K562 (cell line): ENCODE measurements around the gene MTRFR. TPM values are rescaled to one million over a fixed set of nuclear protein-coding genes. Genes with fewer than 3 reads are reported as not detected.

ENCODE experiments used
- ILK ChIP-seq: fragments of 450-650 bp; IDR thresholded peaks from 2 replicates; pipeline ENCODE4 v1.6.1; 2016; ENCODE audit warnings: missing genetic modification characterization, low read depth, mild to moderate bottlenecking, missing compliant biosample characterization, moderate library complexity, borderline replicate concordance
- MAX ChIP-seq: sonication (generic); formaldehyde crosslinking; IDR thresholded peaks from 2 replicates; pipeline ENCODE4 v1.9.0; 2022; ENCODE audit warnings: mild to moderate bottlenecking, missing genetic modification reagents
- PCBP1 ChIP-seq: fragments of 200-400 bp; formaldehyde crosslinking; IDR thresholded peaks from 2 replicates; pipeline ENCODE4 v1.6.1; 2018; ENCODE audit warnings: mild to moderate bottlenecking, low read depth, low read length; ENCODE audit not compliant: poor library complexity, severe bottlenecking
- RCOR1 ChIP-seq, 2 experiments: IDR thresholded peaks; 2 replicates each; pipeline ENCODE4 v1.6.1; 2012; ENCODE audit warnings: low read depth in 2 of 2, low read length in 2 of 2, borderline replicate concordance in 1 of 2, improper control_type of control experiment in 1 of 2
- REST ChIP-seq, 2 experiments: fragments of 450-650 bp; formaldehyde crosslinking in 1 of 2; IDR thresholded peaks; 2 replicates each; pipeline versions ENCODE4 v1.4.0 to v1.6.1; 2014 to 2020; ENCODE audit warnings: mild to moderate bottlenecking in 2 of 2, borderline replicate concordance in 1 of 2, low read depth in 1 of 2
- STAT5A ChIP-seq: IDR thresholded peaks from 2 replicates; pipeline ENCODE4 v1.6.1; 2012; ENCODE audit warnings: low read length, inconsistent platforms, borderline replicate concordance
- TFE3 ChIP-seq: fragments of 450-650 bp; formaldehyde crosslinking; IDR thresholded peaks from 2 replicates; pipeline ENCODE4 v1.4.0; 2020; ENCODE audit warnings: mild to moderate bottlenecking, mixed read lengths
- THRA ChIP-seq: fragments of 450-650 bp; IDR thresholded peaks from 2 replicates; pipeline ENCODE4 v1.6.1; 2017; ENCODE audit warnings: mild to moderate bottlenecking, moderate library complexity
- polyA plus RNA-seq, 8 experiments: library from polyadenylated mRNA; depleted of rRNA in 4 of 8; stranded (reverse) in 5 of 8; unstranded in 3 of 8; fragments of >200 nt; fragmentation: Nextera tagmentation in 2 of 8; fragmentation: Illumina TruSeq in 1 of 8; extraction: Ambion mirVana in 2 of 8; extraction: Trizol in 1 of 8; gene quantifications; 2 replicates each; pipeline versions ENCODE4 v1.2.1 to v1.2.3, GENCODE V29; 2011 to 2014; ENCODE audit warnings: inconsistent platforms in 1 of 8, missing spikeins in 1 of 8
- total RNA-seq, 7 experiments: library from RNA; depleted of rRNA in 6 of 7; stranded (reverse); fragments of >200 nt in 6 of 7; fragmentation: Illumina TruSeq in 2 of 7; extraction: Trizol in 2 of 7; gene quantifications; 2 replicates each; pipeline versions ENCODE4 v1.2.1 to v1.2.3, GENCODE V29; 2011 to 2021; ENCODE audit warnings: low replicate concordance in 1 of 7

The MTRFR gene
- total and polyA plus RNA-seq, 9 of the 15 experiments (the other 6 are each of a cell fraction or from before 2014, with no cell fraction given), result 16.7 to 55.6 (median 34.7) TPM

- TF ChIP-seq MAX, result peak; percentile 26; the same call in 1 of the 2 replicates
- no peak for TF ChIP-seq ILK (tag)
- TF ChIP-seq REST (IDR thresholded peaks at IDR 0.05; ENCODE audit: borderline replicate concordance), result no peak
- no peak for TF ChIP-seq REST (CRISPR knock-in tag; IDR thresholded peaks at IDR 0.05; ENCODE audit: low read depth)
- no peak for TF ChIP-seq STAT5A
- TF ChIP-seq THRA, result no peak
- peak; percentile 31; the same call in 1 of the 2 replicates for TF ChIP-seq TFE3
- TF ChIP-seq RCOR1 (IDR thresholded peaks at IDR 0.05; ENCODE audit: borderline replicate concordance in 1 of 2, low read depth in 2 of 2, low read length in 2 of 2), result no peak
- TF ChIP-seq PCBP1, result peak; percentile 11
Measured at GRCh38 chr12:123270214-123271000, 37.2 kb downstream of the MTRFR start (continued).
